Endodermal cell (in vitro differentiated cells): ENCODE measurements around the gene SNTN. TPM values are rescaled to one million over a fixed set of nuclear protein-coding genes. Genes with fewer than 3 reads are reported as not detected.

Source experiments
- DNase-seq: peaks from one replicate; pipeline ENCODE4 v3.0.0-alpha.2; 2017
- H3K27ac ChIP-seq: 2 replicates; pipeline ENCODE4 v1.5.1; 2013; ENCODE audit warnings: mild to moderate bottlenecking, low read depth, low read length, moderate library complexity
- H3K27me3 ChIP-seq: 2 replicates; pipeline ENCODE4 v1.6.1; 2013; ENCODE audit warnings: mild to moderate bottlenecking, low read length, moderate library complexity; ENCODE audit not compliant: insufficient read depth, control insufficient read depth, poor library complexity, severe bottlenecking
- H3K36me3 ChIP-seq: 2 replicates; pipeline ENCODE4 v1.7.0; 2013; ENCODE audit warnings: mild to moderate bottlenecking, low read length, moderate library complexity; ENCODE audit not compliant: control insufficient read depth, insufficient read depth
- H3K4me1 ChIP-seq: one replicate; pipeline ENCODE4 v1.7.0; 2013; ENCODE audit warnings: low read length; ENCODE audit not compliant: control insufficient read depth, insufficient read depth
- H3K4me3 ChIP-seq: 2 replicates; pipeline ENCODE4 v1.5.1; 2013; ENCODE audit warnings: mild to moderate bottlenecking, low read length, moderate library complexity
- H3K9ac ChIP-seq: 2 replicates; pipeline ENCODE4 v1.6.1; 2013; ENCODE audit warnings: mild to moderate bottlenecking, low read length, moderate library complexity; ENCODE audit not compliant: poor library complexity, severe bottlenecking; ENCODE audit errors: extremely low read depth
- H3K9me3 ChIP-seq: 2 replicates; pipeline ENCODE4 v1.6.1; 2013; ENCODE audit warnings: mild to moderate bottlenecking, low read length, moderate library complexity; ENCODE audit not compliant: control insufficient read depth
- H3K27ac Mint-ChIP-seq: 2 replicates; pipeline ENCODE4 v1.8.0; 2020; ENCODE audit warnings: mixed read lengths
- H3K27me3 Mint-ChIP-seq: 2 replicates; pipeline ENCODE4 v1.8.0; 2021; ENCODE audit warnings: mild to moderate bottlenecking, mixed read lengths; ENCODE audit not compliant: insufficient read depth
- H3K36me3 Mint-ChIP-seq: 2 replicates; pipeline ENCODE4 v1.8.0; 2020; ENCODE audit warnings: low read depth, mixed read lengths
- H3K4me1 Mint-ChIP-seq: 2 replicates; pipeline ENCODE4 v1.8.0; 2020; ENCODE audit warnings: mixed read lengths
- H3K4me3 Mint-ChIP-seq: 2 replicates; pipeline ENCODE4 v1.8.0; 2020; ENCODE audit warnings: mild to moderate bottlenecking, moderate library complexity, mixed read lengths
- H3K9me3 Mint-ChIP-seq: 2 replicates; pipeline ENCODE4 v1.8.0; 2020; ENCODE audit warnings: mild to moderate bottlenecking, mixed read lengths
- WGBS, 2 experiments: methylation state at CpG; one replicate each; pipeline versions ENCODE4 v1.1.5 to v1.1.7; 2013; ENCODE audit warnings: missing lambda C conversion rate in 2 of 2, mixed read lengths in 1 of 2; ENCODE audit not compliant: insufficient coverage in 1 of 2, insufficient read length in 1 of 2; 5-methylcytosine and 5-hydroxymethylcytosine counted together
- total RNA-seq, 2 donors: library from RNA; stranded (reverse); fragmentation: NEBNext Ultra II Directional in 1 of 2; extraction: Animal tissue kit (Norgen Biotek cat#: 25700) in 1 of 2; gene quantifications; 2 replicates in 1 of 2; 3 replicates in 1 of 2; pipeline ENCODE4 v1.2.1, GENCODE V29; 2021
- TF ChIP-seq, protein P1 (sequence below): fragments of 200-600 bp; sonication (generic); conservative IDR thresholded peaks from 2 replicates; pipeline ENCODE4 v1.5.0; 2021; ENCODE audit warnings: antibody characterized with exemption, mild to moderate bottlenecking

Gene SNTN
- total RNA-seq, 2 donors from 2014 or later = 0.40 TPM; not detected in 1

DNA sequence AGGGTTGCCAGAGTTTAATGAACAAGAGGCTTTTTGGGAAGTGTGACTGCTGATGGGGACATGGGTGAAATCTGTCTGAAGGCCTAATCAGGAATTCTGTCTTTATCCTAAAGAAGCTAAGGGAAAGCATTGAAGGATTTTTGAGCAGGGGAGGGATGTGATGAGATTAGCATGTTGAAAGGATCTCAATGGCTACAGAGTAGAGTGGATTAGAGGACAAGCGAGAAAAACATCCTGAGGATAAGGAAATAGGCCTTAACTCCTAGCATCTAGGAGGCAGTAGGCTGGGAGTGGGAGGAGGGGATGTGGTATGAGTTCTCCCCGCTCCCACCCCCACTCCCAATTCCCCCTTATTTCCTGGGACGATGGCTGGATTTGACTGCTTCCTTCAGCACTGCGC, 35.1 kb upstream of the SNTN start:
- Mint-ChIP-seq H3K27ac (peak overlapping the region; percentile 42), H3K36me3 (no peaks in the 10 kb centered on the region), H3K27me3 (peaks cover 11% of the 10 kb centered on the region), H3K4me3 (no peak overlapping the region), H3K9me3 (no peaks in the 10 kb centered on the region), H3K4me1 (peaks cover 39% of the 10 kb centered on the region)
- no peaks in the 10 kb centered on the region for H3K36me3 ChIP-seq
- no peak overlapping the region for H3K4me3 ChIP-seq
- H3K4me1 ChIP-seq = peaks cover 22% of the 10 kb centered on the region
- H3K9me3 ChIP-seq = no peaks in the 10 kb centered on the region
- H3K9ac ChIP-seq = no peak overlapping the region
- no peak for DNase-seq
- peaks cover 12% of the 10 kb centered on the region for H3K27me3 ChIP-seq
- 74 to 83% methylated on average over 3 to 4 of the region's 4 CpGs for WGBS, 2 experiments
- TF ChIP-seq, protein P1, sequence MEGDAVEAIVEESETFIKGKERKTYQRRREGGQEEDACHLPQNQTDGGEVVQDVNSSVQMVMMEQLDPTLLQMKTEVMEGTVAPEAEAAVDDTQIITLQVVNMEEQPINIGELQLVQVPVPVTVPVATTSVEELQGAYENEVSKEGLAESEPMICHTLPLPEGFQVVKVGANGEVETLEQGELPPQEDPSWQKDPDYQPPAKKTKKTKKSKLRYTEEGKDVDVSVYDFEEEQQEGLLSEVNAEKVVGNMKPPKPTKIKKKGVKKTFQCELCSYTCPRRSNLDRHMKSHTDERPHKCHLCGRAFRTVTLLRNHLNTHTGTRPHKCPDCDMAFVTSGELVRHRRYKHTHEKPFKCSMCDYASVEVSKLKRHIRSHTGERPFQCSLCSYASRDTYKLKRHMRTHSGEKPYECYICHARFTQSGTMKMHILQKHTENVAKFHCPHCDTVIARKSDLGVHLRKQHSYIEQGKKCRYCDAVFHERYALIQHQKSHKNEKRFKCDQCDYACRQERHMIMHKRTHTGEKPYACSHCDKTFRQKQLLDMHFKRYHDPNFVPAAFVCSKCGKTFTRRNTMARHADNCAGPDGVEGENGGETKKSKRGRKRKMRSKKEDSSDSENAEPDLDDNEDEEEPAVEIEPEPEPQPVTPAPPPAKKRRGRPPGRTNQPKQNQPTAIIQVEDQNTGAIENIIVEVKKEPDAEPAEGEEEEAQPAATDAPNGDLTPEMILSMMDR = no peak
- no peak overlapping the region for H3K27ac ChIP-seq

DNA sequence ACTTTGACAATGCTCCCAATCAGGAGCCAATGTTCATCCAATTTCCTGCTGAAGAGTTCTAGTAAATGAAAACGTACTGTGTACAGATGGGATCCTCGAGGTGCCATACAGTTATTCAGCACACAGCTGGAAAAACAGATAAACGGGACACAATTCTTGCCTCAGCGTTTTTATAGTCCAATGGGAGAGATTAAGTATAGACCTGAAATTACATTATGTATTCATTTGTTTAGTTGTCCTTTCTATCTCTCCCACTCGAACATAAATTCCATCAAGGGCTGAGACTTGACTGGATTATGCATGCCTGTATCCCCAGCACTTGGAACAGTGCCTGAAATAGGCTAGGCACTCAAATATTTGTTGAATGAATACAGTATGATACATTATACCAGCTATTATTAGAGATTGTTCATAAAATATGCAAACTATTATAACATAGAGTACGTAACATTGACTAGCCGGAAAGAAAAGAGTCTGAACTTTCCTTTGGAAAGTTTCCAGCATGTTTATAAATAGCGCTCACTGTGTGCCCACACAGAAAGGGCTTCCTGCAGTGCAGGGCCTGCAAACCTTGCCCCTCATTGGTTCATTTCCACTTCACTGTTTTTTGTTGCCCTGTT, 27.4 kb upstream of the SNTN start:
- no peak overlapping the region for H3K27ac Mint-ChIP-seq
- H3K4me3 ChIP-seq = no peak overlapping the region
- TF ChIP-seq, protein P1 = no peak
- H3K4me1 Mint-ChIP-seq = peaks cover 39% of the 10 kb centered on the region
- peaks cover 14% of the 10 kb centered on the region for H3K4me1 ChIP-seq
- 88 to 91% methylated on average over 5 to 8 of the region's 8 CpGs for WGBS, 2 experiments
- no peak overlapping the region for H3K9ac ChIP-seq
- no peak for DNase-seq
- H3K27me3 Mint-ChIP-seq = peaks cover 6% of the 10 kb centered on the region
- H3K36me3 Mint-ChIP-seq = no peaks in the 10 kb centered on the region
- H3K36me3 ChIP-seq = no peaks in the 10 kb centered on the region
- H3K4me3 Mint-ChIP-seq = no peak overlapping the region
- H3K9me3 Mint-ChIP-seq = no peaks in the 10 kb centered on the region
- no peaks in the 10 kb centered on the region for H3K9me3 ChIP-seq
- H3K27me3 ChIP-seq = no peaks in the 10 kb centered on the region
- H3K27ac ChIP-seq = no peak overlapping the region

DNA sequence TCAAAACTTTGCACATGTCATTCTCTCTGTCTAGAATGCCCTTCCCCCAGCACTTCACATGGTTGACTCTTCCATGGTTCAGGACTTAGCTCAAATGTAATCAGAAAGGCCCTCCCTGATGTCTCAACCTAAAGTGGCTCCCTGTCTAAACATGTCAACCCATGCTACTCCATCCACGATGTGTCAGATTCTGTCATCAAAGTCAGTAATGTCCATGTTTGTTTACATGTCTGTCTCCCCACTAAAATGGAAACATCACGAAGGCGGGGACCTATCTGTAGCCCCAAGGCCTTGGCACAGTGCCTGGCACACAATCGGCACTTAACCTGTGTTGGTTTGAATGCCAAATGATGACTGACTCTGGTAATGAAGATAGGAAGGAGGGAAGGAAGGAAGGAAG, 20.8 kb upstream of the SNTN start:
- H3K27me3 ChIP-seq = peaks cover 21% of the 10 kb centered on the region
- Mint-ChIP-seq H3K27ac (no peak overlapping the region), H3K4me3 (no peak overlapping the region), H3K36me3 (peaks cover 4% of the 10 kb centered on the region), H3K27me3 (peaks cover 35% of the 10 kb centered on the region), H3K9me3 (peaks cover 3% of the 10 kb centered on the region), H3K4me1 (peaks cover 5% of the 10 kb centered on the region)
- peaks cover 3% of the 10 kb centered on the region for H3K9me3 ChIP-seq
- TF ChIP-seq, protein P1 = no peak
- no peak overlapping the region for H3K9ac ChIP-seq
- no peaks in the 10 kb centered on the region for H3K36me3 ChIP-seq
- WGBS, 2 experiments = 92 to 100% methylated on average over 3 to 4 of the region's 4 CpGs
- peaks cover 1% of the 10 kb centered on the region for H3K4me1 ChIP-seq
- no peak for DNase-seq
- H3K27ac ChIP-seq = no peak overlapping the region
- H3K4me3 ChIP-seq = no peak overlapping the region
